GM12891 (cell line): ENCODE results near the gene KIAA1549.

Experiments
- PAX5 ChIP-seq: IDR thresholded peaks from 2 replicates; pipeline ENCODE4 v1.6.1; 2011; ENCODE audit warnings: low read length, moderate library complexity, mild to moderate bottlenecking; ENCODE audit not compliant: insufficient read depth, severe bottlenecking
- POLR2A ChIP-seq: IDR thresholded peaks from 2 replicates; pipeline ENCODE4 v1.6.1; 2011; ENCODE audit warnings: low read depth, low read length, control low read depth
- POLR2AphosphoS5 ChIP-seq: IDR thresholded peaks from 2 replicates; pipeline ENCODE4 v1.6.1; 2011; ENCODE audit warnings: low read depth, low read length, control low read depth
- SPI1 ChIP-seq: IDR thresholded peaks from 2 replicates; pipeline ENCODE4 v1.6.1; 2011; ENCODE audit warnings: low read depth, low read length, control low read depth

DNA sequence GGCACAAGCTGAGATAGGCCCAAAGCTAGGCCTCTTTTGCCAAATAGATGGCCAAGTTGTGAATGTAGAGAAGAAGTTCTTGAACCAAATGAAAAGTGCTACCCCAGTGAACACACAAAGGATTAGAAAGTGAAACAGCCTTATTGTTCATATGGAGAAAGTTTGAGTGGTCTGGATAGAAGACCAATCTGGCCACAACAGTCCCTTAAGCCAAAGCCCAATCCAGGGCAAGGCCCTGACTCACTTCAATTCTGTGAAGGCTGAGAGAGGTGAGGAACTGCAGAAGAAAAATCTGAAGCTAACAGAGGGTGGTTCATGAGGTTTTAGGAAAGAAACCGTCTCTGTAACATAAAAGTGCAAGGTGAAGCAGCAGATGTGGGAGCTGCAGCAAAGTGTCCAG is 164.5 kb downstream of the KIAA1549 start:
- TF ChIP-seq POLR2A = no peak
- no peak for TF ChIP-seq PAX5
- no peak for TF ChIP-seq POLR2AphosphoS5
- no peak for TF ChIP-seq SPI1
